HEK293 (cell line): ENCODE results near the gene DPYSL3.

Experiments
- CTCF ChIA-PET: fragments of 350-600 bp; formaldehyde crosslinking; extraction: SDS; loops from one replicate; lab custom pipeline; 2021; ENCODE audit warnings: antibody characterized with exemption; lab: Yijun Ruan, JAX
- POLR2A ChIA-PET: fragments of 300-600 bp; formaldehyde crosslinking; extraction: SDS; loops from one replicate; lab custom pipeline; 2020; ENCODE audit warnings: antibody characterized with exemption, inconsistent platforms; lab: Yijun Ruan, JAX
- H3K27ac ChIP-seq: fragments of 200-500 bp; sonication (Bioruptor generic); 2 replicates; pipeline ENCODE4 v1.5.1; 2014; ENCODE audit warnings: low read depth, low read length, control low read depth, inconsistent platforms; ENCODE audit errors: extremely low read depth
- H3K36me3 ChIP-seq, 2 experiments: fragments of 200-500 bp in 1 of 2; sonication (Bioruptor generic) in 1 of 2; 1 replicate in 1 of 2; 2 replicates in 1 of 2; pipeline ENCODE4 v1.5.1; 2014 to 2017; ENCODE audit warnings: inconsistent platforms in 2 of 2, low read length in 2 of 2; ENCODE audit not compliant: control insufficient read depth in 2 of 2, insufficient read depth in 1 of 2
- H3K4me1 ChIP-seq: fragments of 200-500 bp; sonication (Bioruptor generic); 2 replicates; pipeline ENCODE4 v1.5.1; 2014; ENCODE audit warnings: mild to moderate bottlenecking, low read length, inconsistent platforms; ENCODE audit not compliant: control insufficient read depth, insufficient read depth
- H3K4me3 ChIP-seq: 2 replicates; pipeline ENCODE4 v1.5.1; 2011; ENCODE audit warnings: low read depth, mild to moderate bottlenecking, control low read depth, low read length, moderate library complexity
- H3K9me3 ChIP-seq: fragments of 200-500 bp; sonication (Bioruptor generic); 2 replicates; pipeline ENCODE4 v1.5.1; 2014; ENCODE audit warnings: low read depth, low read length, inconsistent platforms; ENCODE audit not compliant: control insufficient read depth, insufficient read depth
- MEIS1 ChIP-seq: sonication (generic); formaldehyde crosslinking; IDR thresholded peaks from 2 replicates; pipeline ENCODE4 v1.8.1; 2022; ENCODE audit warnings: missing genetic modification reagents, mild to moderate bottlenecking, borderline replicate concordance
- RBAK ChIP-seq: fragments of 450-650 bp; formaldehyde crosslinking; IDR thresholded peaks from 2 replicates; pipeline ENCODE4 v1.5.1; 2016; ENCODE audit warnings: missing biosample characterization, missing genetic modification characterization
- REPIN1 ChIP-seq: fragments of 450-650 bp; formaldehyde crosslinking; IDR thresholded peaks from 2 replicates; pipeline ENCODE4 v1.5.1; 2017; ENCODE audit warnings: missing biosample characterization, missing genetic modification characterization, low read depth
- SCRT2 ChIP-seq: fragments of 450-650 bp; formaldehyde crosslinking; IDR thresholded peaks from 2 replicates; pipeline ENCODE4 v1.5.1; 2016; ENCODE audit warnings: missing biosample characterization, missing genetic modification characterization
- YY2 ChIP-seq: fragments of 450-650 bp; formaldehyde crosslinking; IDR thresholded peaks from 2 replicates; pipeline ENCODE4 v1.5.1; 2016; ENCODE audit warnings: missing biosample characterization, missing genetic modification characterization
- ZBTB21 ChIP-seq: fragments of 450-650 bp; formaldehyde crosslinking; IDR thresholded peaks from 2 replicates; pipeline ENCODE4 v1.5.1; 2017; ENCODE audit warnings: missing biosample characterization, missing genetic modification characterization
- ZBTB49 ChIP-seq: fragments of 450-650 bp; formaldehyde crosslinking; IDR thresholded peaks from 2 replicates; pipeline ENCODE4 v1.5.1; 2016; ENCODE audit warnings: missing biosample characterization, missing genetic modification characterization, low read depth
- ZFHX2 ChIP-seq: fragments of 450-650 bp; formaldehyde crosslinking; conservative IDR thresholded peaks from 2 replicates; pipeline ENCODE4 v1.5.1; 2016; ENCODE audit warnings: missing biosample characterization, missing genetic modification characterization
- ZNF133 ChIP-seq: fragments of 450-650 bp; formaldehyde crosslinking; IDR thresholded peaks from 2 replicates; pipeline ENCODE4 v1.5.1; 2016; ENCODE audit warnings: missing biosample characterization, missing genetic modification characterization
- ZNF2 ChIP-seq: fragments of 450-650 bp; formaldehyde crosslinking; IDR thresholded peaks from 2 replicates; pipeline ENCODE4 v1.5.1; 2016; ENCODE audit warnings: missing biosample characterization, missing genetic modification characterization
- ZNF23 ChIP-seq: fragments of 450-650 bp; formaldehyde crosslinking; IDR thresholded peaks from 2 replicates; pipeline ENCODE4 v1.5.1; 2016; ENCODE audit warnings: missing biosample characterization, missing genetic modification characterization, borderline replicate concordance
- ZNF426 ChIP-seq: fragments of 450-650 bp; formaldehyde crosslinking; IDR thresholded peaks from 2 replicates; pipeline ENCODE4 v1.5.1; 2017; ENCODE audit warnings: missing biosample characterization, missing genetic modification characterization, mild to moderate bottlenecking, inconsistent platforms, moderate library complexity
- ZNF501 ChIP-seq: fragments of 450-650 bp; formaldehyde crosslinking; IDR thresholded peaks from 2 replicates; pipeline ENCODE4 v1.5.1; 2016; ENCODE audit warnings: missing biosample characterization, missing genetic modification characterization
- ZNF837 ChIP-seq: fragments of 450-650 bp; formaldehyde crosslinking; IDR thresholded peaks from 2 replicates; pipeline ENCODE4 v1.5.1; 2016; ENCODE audit warnings: missing biosample characterization, missing genetic modification characterization
- ZSCAN4 ChIP-seq: fragments of 450-650 bp; formaldehyde crosslinking; IDR thresholded peaks from 2 replicates; pipeline ENCODE4 v1.5.1; 2017; ENCODE audit warnings: missing biosample characterization, missing genetic modification characterization
- TF ChIP-seq, protein P1 (sequence below): fragments of 450-650 bp; formaldehyde crosslinking; IDR thresholded peaks from 2 replicates; pipeline ENCODE4 v1.5.1; 2016; ENCODE audit warnings: missing biosample characterization, missing genetic modification characterization
- TF ChIP-seq, protein P2 (sequence below): fragments of 450-650 bp; formaldehyde crosslinking; IDR thresholded peaks from 2 replicates; pipeline ENCODE4 v1.5.1; 2016; ENCODE audit warnings: missing biosample characterization, missing genetic modification characterization
- TF ChIP-seq, protein P3 (sequence below): fragments of 450-650 bp; formaldehyde crosslinking; IDR thresholded peaks from 2 replicates; pipeline ENCODE4 v1.5.1; 2016; ENCODE audit warnings: missing biosample characterization, missing genetic modification characterization, borderline replicate concordance

The DPYSL3 gene

DNA sequence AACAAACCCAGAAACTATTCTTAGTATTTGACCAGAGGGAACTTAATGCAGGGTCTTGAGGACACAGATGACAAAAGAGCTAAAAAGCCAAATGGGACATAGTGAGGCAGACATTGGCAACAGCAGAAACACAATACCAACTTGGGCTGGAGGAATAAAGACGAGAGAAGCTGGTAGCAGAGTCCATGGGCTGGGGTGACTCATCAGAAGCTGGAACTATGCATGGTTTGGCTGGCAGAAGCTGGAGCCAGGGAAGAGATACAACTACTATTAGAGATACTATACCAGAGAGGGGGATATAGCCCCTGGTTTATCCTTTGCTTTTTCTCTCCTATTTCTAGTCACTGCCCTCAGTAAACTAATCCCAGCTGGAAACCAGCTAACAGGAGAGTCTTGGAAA is 29.2 kb upstream of the DPYSL3 start:
- H3K4me1 ChIP-seq: peaks cover 8% of the 10 kb centered on the region
- H3K27ac ChIP-seq: no peak overlapping the region
- H3K36me3 ChIP-seq: no peaks in the 10 kb centered on the region
- TF ChIP-seq, protein P1, sequence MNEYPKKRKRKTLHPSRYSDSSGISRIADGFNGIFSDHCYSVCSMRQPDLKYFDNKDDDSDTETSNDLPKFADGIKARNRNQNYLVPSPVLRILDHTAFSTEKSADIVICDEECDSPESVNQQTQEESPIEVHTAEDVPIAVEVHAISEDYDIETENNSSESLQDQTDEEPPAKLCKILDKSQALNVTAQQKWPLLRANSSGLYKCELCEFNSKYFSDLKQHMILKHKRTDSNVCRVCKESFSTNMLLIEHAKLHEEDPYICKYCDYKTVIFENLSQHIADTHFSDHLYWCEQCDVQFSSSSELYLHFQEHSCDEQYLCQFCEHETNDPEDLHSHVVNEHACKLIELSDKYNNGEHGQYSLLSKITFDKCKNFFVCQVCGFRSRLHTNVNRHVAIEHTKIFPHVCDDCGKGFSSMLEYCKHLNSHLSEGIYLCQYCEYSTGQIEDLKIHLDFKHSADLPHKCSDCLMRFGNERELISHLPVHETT (tag by site-specific recombination): no peak
- TF ChIP-seq YY2 (tag by site-specific recombination) (no peak), RBAK (tag by site-specific recombination) (no peak), ZNF23 (tag by site-specific recombination) (no peak), ZNF133 (no peak), ZNF837 (tag by site-specific recombination) (no peak), ZNF426 (tag by site-specific recombination) (no peak), ZFHX2 (tag by site-specific recombination) (no peak), SCRT2 (tag by site-specific recombination) (no peak), ZBTB49 (tag by site-specific recombination) (no peak), ZNF2 (no peak), ZBTB21 (tag by site-specific recombination) (no peak), REPIN1 (no peak), ZNF501 (no peak), ZSCAN4 (tag by site-specific recombination) (no peak), MEIS1 (no peak)
- TF ChIP-seq, protein P2, sequence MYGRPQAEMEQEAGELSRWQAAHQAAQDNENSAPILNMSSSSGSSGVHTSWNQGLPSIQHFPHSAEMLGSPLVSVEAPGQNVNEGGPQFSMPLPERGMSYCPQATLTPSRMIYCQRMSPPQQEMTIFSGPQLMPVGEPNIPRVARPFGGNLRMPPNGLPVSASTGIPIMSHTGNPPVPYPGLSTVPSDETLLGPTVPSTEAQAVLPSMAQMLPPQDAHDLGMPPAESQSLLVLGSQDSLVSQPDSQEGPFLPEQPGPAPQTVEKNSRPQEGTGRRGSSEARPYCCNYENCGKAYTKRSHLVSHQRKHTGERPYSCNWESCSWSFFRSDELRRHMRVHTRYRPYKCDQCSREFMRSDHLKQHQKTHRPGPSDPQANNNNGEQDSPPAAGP: no peak
- TF ChIP-seq, protein P3, sequence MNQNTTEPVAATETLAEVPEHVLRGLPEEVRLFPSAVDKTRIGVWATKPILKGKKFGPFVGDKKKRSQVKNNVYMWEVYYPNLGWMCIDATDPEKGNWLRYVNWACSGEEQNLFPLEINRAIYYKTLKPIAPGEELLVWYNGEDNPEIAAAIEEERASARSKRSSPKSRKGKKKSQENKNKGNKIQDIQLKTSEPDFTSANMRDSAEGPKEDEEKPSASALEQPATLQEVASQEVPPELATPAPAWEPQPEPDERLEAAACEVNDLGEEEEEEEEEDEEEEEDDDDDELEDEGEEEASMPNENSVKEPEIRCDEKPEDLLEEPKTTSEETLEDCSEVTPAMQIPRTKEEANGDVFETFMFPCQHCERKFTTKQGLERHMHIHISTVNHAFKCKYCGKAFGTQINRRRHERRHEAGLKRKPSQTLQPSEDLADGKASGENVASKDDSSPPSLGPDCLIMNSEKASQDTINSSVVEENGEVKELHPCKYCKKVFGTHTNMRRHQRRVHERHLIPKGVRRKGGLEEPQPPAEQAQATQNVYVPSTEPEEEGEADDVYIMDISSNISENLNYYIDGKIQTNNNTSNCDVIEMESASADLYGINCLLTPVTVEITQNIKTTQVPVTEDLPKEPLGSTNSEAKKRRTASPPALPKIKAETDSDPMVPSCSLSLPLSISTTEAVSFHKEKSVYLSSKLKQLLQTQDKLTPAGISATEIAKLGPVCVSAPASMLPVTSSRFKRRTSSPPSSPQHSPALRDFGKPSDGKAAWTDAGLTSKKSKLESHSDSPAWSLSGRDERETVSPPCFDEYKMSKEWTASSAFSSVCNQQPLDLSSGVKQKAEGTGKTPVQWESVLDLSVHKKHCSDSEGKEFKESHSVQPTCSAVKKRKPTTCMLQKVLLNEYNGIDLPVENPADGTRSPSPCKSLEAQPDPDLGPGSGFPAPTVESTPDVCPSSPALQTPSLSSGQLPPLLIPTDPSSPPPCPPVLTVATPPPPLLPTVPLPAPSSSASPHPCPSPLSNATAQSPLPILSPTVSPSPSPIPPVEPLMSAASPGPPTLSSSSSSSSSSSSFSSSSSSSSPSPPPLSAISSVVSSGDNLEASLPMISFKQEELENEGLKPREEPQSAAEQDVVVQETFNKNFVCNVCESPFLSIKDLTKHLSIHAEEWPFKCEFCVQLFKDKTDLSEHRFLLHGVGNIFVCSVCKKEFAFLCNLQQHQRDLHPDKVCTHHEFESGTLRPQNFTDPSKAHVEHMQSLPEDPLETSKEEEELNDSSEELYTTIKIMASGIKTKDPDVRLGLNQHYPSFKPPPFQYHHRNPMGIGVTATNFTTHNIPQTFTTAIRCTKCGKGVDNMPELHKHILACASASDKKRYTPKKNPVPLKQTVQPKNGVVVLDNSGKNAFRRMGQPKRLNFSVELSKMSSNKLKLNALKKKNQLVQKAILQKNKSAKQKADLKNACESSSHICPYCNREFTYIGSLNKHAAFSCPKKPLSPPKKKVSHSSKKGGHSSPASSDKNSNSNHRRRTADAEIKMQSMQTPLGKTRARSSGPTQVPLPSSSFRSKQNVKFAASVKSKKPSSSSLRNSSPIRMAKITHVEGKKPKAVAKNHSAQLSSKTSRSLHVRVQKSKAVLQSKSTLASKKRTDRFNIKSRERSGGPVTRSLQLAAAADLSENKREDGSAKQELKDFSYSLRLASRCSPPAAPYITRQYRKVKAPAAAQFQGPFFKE (tag by site-specific recombination): no peak
- no peak overlapping the region for H3K4me3 ChIP-seq
- CTCF ChIA-PET: interaction anchor here (0.6 to 1.1 kb wide), 2 partner anchors 8 to 40 kb away, joined by 3 read pairs; no protein-coding TSS in a partner anchor
- POLR2A ChIA-PET: no interaction called here
- no peaks in the 10 kb centered on the region for H3K9me3 ChIP-seq
